Left forelimb (tissue), 1 donor: ENCODE results near the gene MTG1.
"Not testable (repeated sequence)": the region's sequence is repeated elsewhere in the genome, so short reads cannot be mapped to it uniquely, and the experiment has no call there.

Source experiments
- DNase-seq: peaks from one replicate; pipeline ENCODE4 v3.0.0-alpha.2; 2018; ENCODE audit warnings: low spot score

The MTG1 gene

GRCh38 chr10:133466683-133467275 is 72.8 kb downstream of the MTG1 start:
- DNase-seq = no peak

- DNase-seq = no peak
Observed at GRCh38 chr10:133467286-133467911, 73.4 kb downstream of the MTG1 start.

- not testable (repeated sequence) for DNase-seq
Observed at GRCh38 chr10:133469205-133469604, 75.2 kb downstream of the MTG1 start.

GRCh38 chr10:133471300-133472109 is 77.5 kb downstream of the MTG1 start:
- DNase-seq = no peak
